Epithelial cell of prostate (primary cell): ENCODE data around the gene ZRANB3.
"Not testable (repeated sequence)": the region's sequence is repeated elsewhere in the genome, so short reads cannot be mapped to it uniquely, and the experiment has no call there.

ENCODE experiments used
- DNase-seq: peaks from one replicate; pipeline ENCODE4 v3.0.0-alpha.2; 2011; ENCODE audit warnings: low read depth, low spot score
- H3K27ac ChIP-seq: fragments of 450-650 bp; 2 replicates; pipeline ENCODE4 v1.5.1; 2017; ENCODE audit warnings: mild to moderate bottlenecking

ZRANB3 gene

DNA sequence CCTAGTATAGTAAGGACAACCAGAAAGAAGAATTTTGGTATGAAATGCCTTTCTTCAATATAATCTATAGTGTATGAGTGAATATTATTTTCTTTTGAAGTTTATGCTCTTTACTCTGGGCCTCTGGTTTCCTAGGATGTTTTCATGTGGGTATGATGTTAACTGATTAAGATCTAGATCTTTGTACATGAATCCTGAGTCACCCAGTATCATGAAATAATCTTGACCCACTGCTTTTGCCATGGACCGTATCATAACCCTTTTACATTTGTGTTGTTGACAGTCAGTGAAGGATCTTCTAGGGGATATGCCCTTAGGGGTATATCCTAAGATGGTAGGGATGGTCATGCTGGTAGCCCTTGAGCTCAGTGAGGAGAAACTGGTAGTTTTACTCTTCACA is 378.7 kb downstream of the ZRANB3 start:
- no peak for DNase-seq
- H3K27ac ChIP-seq = no peak overlapping the region

DNA sequence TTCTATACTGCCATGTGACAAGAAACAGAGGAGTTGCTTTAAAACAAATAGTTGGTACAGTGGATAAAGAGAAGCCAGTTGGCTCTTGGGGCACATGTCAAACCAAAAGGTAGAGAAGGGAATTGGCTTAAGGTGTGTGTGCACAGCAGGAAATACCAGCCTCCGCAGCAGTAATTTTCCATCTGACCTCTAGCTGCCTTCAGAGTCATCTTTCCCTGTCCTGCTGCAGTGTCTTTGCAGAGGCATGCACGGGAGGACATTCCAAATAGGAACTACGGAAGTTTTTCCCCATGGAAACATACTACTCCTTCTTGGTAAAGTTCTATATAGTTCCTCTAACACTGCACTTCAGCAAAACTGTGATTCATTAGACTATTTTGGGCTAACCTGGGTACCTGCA is 379.4 kb downstream of the ZRANB3 start:
- no peak overlapping the region for H3K27ac ChIP-seq
- DNase-seq = no peak

DNA sequence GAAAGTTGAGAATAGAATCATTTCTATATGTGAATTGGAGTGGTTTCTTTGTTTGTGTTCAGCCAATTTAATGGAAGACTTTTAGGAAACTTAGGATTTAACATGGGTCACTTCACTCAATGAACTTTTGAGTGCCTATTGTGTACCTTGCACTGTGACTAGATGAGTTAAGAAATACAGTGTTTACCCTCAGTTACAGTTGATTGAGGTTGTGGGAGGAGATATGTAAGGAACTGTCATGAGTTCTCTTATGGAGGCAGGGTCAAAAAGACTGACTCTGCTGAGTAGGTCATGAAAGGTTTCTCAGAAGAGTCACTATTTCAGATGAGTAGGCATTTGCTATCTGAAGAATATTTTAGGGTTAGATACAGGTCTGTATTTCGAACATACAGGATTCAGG is 380.3 kb downstream of the ZRANB3 start:
- H3K27ac ChIP-seq = no peak overlapping the region
- no peak for DNase-seq

GRCh38 chr2:135149251-135149650 is 381.8 kb downstream of the ZRANB3 start:
- H3K27ac ChIP-seq = no peak overlapping the region
- DNase-seq = no peak

DNA sequence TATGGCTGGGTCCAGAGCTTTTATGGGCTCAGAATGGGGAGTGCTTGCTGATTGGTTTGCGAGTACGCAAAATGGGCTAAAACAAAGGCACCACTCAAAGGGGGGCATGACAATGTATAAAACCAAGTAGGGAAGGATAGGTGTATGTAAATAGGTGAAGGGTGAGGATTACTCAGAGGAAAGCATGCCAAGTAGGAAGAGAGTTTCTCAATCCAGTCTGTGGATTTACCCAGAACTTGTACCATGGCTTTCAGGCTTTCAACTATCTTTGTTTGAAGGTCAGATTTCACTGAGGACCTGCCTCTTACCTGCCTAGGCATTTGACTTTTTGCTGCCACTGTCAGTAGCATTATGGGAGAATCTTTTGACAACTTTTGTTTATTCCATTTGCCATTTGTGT is 386.7 kb downstream of the ZRANB3 start:
- DNase-seq = no peak

GRCh38 chr2:135142323-135142722 is 388.7 kb downstream of the ZRANB3 start:
- no peak for DNase-seq
- no peak overlapping the region for H3K27ac ChIP-seq

More for the DNA sequence above, 386.7 kb downstream of the ZRANB3 start:
- peak overlapping the region; percentile 2 for H3K27ac ChIP-seq

DNA sequence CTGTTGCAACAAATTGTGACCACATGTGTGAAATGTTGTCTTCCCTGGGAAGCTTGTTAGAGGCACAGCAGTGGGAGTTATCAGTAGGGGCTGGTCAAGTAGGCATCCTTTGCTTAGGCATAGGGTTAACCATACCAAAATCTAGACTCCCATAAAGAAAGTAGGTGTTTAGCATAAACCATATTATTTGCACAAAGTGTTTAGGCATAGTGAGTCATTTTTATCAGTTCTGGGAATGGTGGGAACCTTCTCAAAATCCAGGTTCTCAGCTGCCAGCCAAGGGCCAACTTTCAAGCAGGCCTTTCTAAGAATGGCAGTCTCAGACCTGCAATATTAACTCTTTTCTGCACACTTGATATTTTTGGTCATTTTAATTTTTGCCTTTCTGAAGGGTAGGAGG is 390.4 kb downstream of the ZRANB3 start:
- no peak for DNase-seq
- no peak overlapping the region for H3K27ac ChIP-seq

DNA sequence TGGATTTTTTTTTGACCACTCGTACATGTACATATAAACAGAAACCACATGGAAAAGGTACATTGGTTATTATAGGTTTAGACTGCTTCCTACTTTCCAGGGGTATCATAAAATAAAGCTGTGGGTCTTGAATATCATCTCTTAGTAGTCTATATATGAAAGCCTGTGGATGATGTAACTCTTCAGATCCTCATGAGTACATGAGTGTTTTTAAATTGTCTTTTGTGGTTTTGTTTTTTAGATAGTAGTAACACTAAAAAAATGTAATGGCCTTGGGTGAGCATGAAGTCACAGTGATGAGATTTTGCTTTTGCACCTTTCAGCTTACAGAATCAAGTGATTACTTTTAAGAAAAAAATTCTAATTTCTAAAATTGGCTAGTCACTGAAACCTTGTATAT is 398.7 kb downstream of the ZRANB3 start:
- H3K27ac ChIP-seq = peak overlapping the region; percentile 74
- DNase-seq = no peak

- peak overlapping the region; percentile 74 for H3K27ac ChIP-seq
- no peak for DNase-seq
Observed at GRCh38 chr2:135130751-135131150, 400.3 kb downstream of the ZRANB3 start.

- peak overlapping the region; percentile 89 for H3K27ac ChIP-seq
- DNase-seq = no peak
Observed at GRCh38 chr2:135125940-135126339, 405.1 kb downstream of the ZRANB3 start.

DNA sequence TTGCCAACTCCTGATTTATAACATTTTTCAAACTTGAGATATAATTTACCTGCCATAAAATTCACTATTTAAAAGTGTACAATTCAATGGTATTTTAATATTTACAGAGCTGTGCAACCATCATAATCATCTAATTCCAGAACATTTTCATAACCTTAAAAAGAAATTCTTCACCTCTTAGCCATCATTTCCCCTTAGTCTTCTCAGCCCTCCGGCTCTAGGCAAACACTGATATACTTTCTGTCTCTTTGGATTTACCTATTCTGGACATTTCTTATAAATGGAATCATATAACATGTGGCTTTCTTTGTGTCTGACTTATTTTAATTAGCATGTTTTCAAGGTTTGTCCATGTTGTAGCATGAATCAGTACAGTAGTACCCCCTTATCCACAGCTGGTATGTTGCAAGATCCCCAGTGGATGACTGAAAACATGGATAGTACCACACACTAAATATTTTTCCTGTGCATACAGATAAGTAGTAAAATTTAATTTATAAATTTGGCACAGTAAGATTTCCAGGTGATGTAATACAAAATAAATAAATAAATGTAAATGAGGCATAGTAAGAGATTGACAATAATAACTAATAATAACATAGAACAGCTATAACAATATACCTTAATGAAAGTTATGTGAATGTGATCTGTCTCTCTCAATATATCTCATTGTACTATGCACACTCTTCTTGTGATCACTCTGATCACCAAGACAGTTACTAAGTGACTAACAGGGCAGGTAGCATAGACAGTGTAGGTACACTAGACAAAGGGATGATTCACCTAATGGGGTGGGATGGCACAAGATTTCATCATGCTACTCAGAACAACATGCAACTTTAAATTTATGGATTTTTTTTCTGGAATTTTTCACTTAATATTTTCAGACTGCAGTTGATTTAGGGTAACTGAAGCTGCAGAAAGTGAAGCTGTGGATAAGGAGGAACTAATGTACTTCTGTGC is 405.8 kb downstream of the ZRANB3 start:
- H3K27ac ChIP-seq = peak overlapping the region; percentile 89
- DNase-seq = peak; percentile 44

DNA sequence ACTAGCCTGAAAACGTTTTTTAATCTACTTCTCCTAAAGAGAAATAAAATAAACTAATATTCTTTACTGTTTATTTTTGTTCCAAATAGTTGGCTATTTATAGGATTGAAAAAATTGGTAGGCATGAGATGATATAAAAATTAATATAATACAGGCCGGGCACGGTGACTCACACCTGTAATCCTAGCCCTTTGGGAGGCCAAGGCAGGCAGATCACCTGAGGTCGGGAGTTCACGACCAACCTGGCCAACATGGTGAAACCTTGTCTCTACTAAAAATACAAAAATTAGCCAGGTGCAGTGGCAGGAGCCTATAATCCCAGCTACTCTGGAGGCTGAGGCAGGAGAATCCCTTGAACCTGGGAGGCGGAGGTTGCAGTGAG is 409.4 kb downstream of the ZRANB3 start:
- DNase-seq = not testable (repeated sequence)
- H3K27ac ChIP-seq = peak overlapping the region; percentile 89

GRCh38 chr2:135121016-135121657 is 409.9 kb downstream of the ZRANB3 start:
- DNase-seq = no peak
- H3K27ac ChIP-seq = no peak overlapping the region

- DNase-seq = no peak
- no peak overlapping the region for H3K27ac ChIP-seq
Observed at GRCh38 chr2:135119582-135119981, 411.4 kb downstream of the ZRANB3 start.

DNA sequence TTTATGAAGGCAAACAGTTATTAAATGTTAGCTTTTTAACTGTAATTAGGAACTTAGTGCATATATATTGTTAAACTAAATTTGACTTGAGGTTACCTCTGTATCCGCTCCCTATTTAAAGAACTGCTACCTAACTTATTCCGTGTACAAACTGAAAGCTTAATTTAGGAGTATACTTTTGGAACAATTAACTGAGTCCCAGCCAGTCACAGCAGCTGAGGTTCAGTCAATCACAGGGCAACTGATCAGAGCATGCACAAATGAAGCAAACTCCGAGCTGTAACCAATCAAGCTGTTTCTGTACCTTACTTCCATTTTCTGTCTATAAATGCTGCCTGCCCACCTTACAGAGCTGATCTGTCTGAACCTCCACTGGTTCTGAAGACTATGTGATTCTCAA is 417.7 kb downstream of the ZRANB3 start:
- DNase-seq = no peak

GRCh38 chr2:135105513-135106316 is 425.3 kb downstream of the ZRANB3 start:
- H3K27ac ChIP-seq, DNase-seq: not testable (repeated sequence)

More for the DNA sequence above, 417.7 kb downstream of the ZRANB3 start:
- H3K27ac ChIP-seq = no peak overlapping the region

DNA sequence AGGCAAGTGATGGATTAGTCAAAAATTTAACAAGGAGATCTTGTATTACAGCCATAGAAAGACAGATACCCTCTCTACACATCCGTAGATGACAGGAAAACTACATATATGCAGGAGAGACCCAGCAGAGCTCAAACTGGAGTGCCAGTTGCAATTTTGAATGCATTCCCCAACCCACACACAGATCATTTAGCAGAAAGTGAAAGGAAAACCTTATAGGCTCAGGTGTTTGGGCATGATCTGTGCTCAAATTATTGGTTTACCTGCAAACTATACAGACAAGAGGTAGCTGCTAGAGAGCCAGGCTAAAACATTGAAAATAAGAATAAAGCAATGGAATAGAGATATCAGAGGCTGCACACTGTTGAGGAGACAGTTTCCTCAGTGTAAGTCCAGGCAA is 427.2 kb downstream of the ZRANB3 start:
- no peak for DNase-seq
- H3K27ac ChIP-seq = no peak overlapping the region

- DNase-seq = no peak
- no peak overlapping the region for H3K27ac ChIP-seq
Observed at GRCh38 chr2:135099802-135100483, 431.1 kb downstream of the ZRANB3 start.

DNA sequence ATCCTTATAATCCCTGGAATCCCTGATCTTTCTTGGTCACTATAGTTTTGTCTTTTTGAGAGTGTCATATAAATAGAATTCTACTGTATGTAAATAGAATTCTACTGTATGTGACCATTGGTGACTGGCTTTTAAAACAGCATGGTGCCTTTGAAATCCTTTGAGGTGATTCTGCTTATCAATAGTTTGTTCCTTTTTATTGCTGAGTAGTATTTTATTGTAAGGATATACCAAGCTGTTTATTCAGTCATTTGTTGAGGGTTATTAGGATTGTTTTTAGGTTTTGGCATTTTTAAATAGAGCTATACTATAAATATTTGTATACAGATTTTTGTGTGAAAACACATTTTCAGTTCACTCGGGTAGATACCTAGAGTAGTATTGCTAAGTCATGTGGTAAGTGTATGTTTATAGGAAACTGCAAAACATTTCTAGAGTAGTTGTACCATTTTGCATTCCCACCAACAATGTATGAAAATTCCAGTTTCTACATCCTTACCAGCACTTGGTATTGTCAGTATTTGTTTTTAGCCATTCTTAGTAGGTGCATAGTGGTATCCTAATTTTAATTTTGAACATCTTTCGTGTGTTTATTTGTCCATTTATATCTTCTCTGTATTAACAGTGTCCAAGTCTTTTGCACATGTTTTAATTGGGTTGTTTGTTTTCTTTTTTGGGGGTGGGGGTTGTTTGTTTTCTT is 433.3 kb downstream of the ZRANB3 start:
- DNase-seq = no peak
- H3K27ac ChIP-seq = no peak overlapping the region
